ENCODE measurements around the gene FOLR3. TPM values are rescaled to one million over a fixed set of nuclear protein-coding genes. Genes with fewer than 3 reads are reported as not detected.

The FOLR3 gene
- total and polyA plus RNA-seq, 2 experiments from 2014 or later = 0.43 to 1.8 TPM

GRCh38 chr11:72112143-72112977, 23.2 kb upstream of the FOLR3 start, which contains the start of gene ANAPC15:
TSS of gene ANAPC15 (minus strand) at chr11:72112695. CDS start at chr11:72111276, 1,419 bp downstream.
- Histone ChIP-seq H3K9ac (peak within 1 kb of the TSS; percentile 87), H3K27me3 (replicated peaks; ENCODE audit: insufficient read depth) (no peaks in the 10 kb centered on the region), H3K4me3 (peak within 1 kb of the TSS; percentile 75), H4K20me1 (ENCODE audit: insufficient read depth) (no peaks in the 10 kb centered on the region), H3K4me1 (ENCODE audit: insufficient read depth) (peaks cover 31% of the 10 kb centered on the region), H3K4me2 (ENCODE audit: unreplicated experiment) (peak within 1 kb of the TSS; percentile 87), H2AFZ (peak within 1 kb of the TSS; percentile 67), H3K27ac (peak within 1 kb of the TSS; percentile 100), H3K9me3 (ENCODE audit: low read depth) (no peaks in the 10 kb centered on the region), H3K9me2 (ENCODE audit: insufficient read depth) (no peaks in the 10 kb centered on the region), H3F3A (ENCODE audit: insufficient read depth) (peaks cover 36% of the 10 kb centered on the region), H3K36me3 (ENCODE audit: low read depth) (no peaks in the 10 kb centered on the region), H3K79me2 (ENCODE audit: insufficient read depth) (no peaks in the 10 kb centered on the region)
- 0 to 1% methylated on average over 49 of the region's 49 CpGs for WGBS, 2 experiments (ENCODE audit: low coverage in 1 of 2, low lambda C conversion rate in 2 of 2, missing lambda C conversion rate in 2 of 2)
- in situ Hi-C loops (cut with MboI) = no loop called here
- TF ChIP-seq EZH2 (IDR thresholded peaks at IDR 0.05; ENCODE audit: insufficient read depth, poor library complexity, severe bottlenecking) (no peak), EZH2phosphoT487 (IDR thresholded peaks at IDR 0.05; ENCODE audit: insufficient read depth, low read depth) (no peak)
- DNase-seq = peak; percentile 100

- no peaks in the 10 kb centered on the region for H3K27me3 ChIP-seq (replicated peaks; ENCODE audit: insufficient read depth)
- no peaks in the 10 kb centered on the region for H3K9me3 ChIP-seq (ENCODE audit: low read depth)
- H3K4me1 ChIP-seq (ENCODE audit: insufficient read depth) = peaks cover 31% of the 10 kb centered on the region
- TF ChIP-seq EZH2phosphoT487 (IDR thresholded peaks at IDR 0.05; ENCODE audit: insufficient read depth, low read depth) = no peak
- peak overlapping the region; percentile 67 for H2AFZ ChIP-seq
- H3F3A ChIP-seq (ENCODE audit: insufficient read depth) = peaks cover 36% of the 10 kb centered on the region
- peak overlapping the region; percentile 75 for H3K4me3 ChIP-seq
- H3K27ac ChIP-seq = peak overlapping the region; percentile 100
- H4K20me1 ChIP-seq (ENCODE audit: insufficient read depth) = no peaks in the 10 kb centered on the region
- in situ Hi-C loops (cut with MboI) = no loop called here
- DNase-seq = peak; percentile 97
- no peaks in the 10 kb centered on the region for H3K36me3 ChIP-seq (ENCODE audit: low read depth)
- no peaks in the 10 kb centered on the region for H3K79me2 ChIP-seq (ENCODE audit: insufficient read depth)
- H3K4me2 ChIP-seq (ENCODE audit: unreplicated experiment) = peak overlapping the region; percentile 75
- H3K9me2 ChIP-seq (ENCODE audit: insufficient read depth) = no peaks in the 10 kb centered on the region
- 30 to 33% methylated on average over 9 of the region's 9 CpGs for WGBS, 2 experiments (ENCODE audit: low coverage in 1 of 2, low lambda C conversion rate in 2 of 2, missing lambda C conversion rate in 2 of 2)
- peak overlapping the region; percentile 87 for H3K9ac ChIP-seq
These were observed 22.3 kb upstream of the FOLR3 start for GRCh38 chr11:72112978-72113808.

DNA sequence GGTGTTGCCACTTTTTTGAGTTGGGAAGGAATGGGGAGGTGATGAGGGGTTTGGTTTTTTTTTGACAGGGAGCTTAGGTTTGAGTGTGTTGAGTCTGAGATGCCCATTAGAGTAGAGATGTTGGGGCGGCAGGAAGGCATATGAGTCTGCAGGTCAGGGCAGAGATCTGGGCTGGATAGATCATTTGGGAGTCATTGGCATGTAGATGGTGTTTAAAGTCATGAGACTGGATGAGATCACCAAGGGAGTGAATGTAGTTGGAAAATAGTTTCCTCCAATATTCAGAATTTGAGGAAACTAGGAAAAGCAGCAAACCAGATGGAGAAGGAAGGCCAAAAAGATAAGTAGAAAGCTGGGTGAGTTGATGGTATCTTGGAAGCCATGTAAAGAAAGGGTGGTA, 21.0 kb upstream of the FOLR3 start:
- H3K9ac ChIP-seq = peak overlapping the region; percentile 87; the same call in 1 of the 2 replicates
- no peaks in the 10 kb centered on the region for H3K9me2 ChIP-seq (ENCODE audit: insufficient read depth)
- H4K20me1 ChIP-seq (ENCODE audit: insufficient read depth) = no peaks in the 10 kb centered on the region
- peaks cover 36% of the 10 kb centered on the region for H3F3A ChIP-seq (ENCODE audit: insufficient read depth)
- 81 to 92% methylated on average over 1 of the region's 1 CpG for WGBS, 2 experiments (ENCODE audit: low coverage in 1 of 2, low lambda C conversion rate in 2 of 2, missing lambda C conversion rate in 2 of 2)
- H3K4me1 ChIP-seq (ENCODE audit: insufficient read depth) = peaks cover 31% of the 10 kb centered on the region
- no peak for TF ChIP-seq EZH2 (IDR thresholded peaks at IDR 0.05; ENCODE audit: insufficient read depth, poor library complexity, severe bottlenecking)
- TF ChIP-seq EZH2phosphoT487 (IDR thresholded peaks at IDR 0.05; ENCODE audit: insufficient read depth, low read depth) = no peak
- DNase-seq = peak; percentile 72
- H3K4me3 ChIP-seq = no peak overlapping the region; the same call in 1 of the 2 replicates
- peak overlapping the region; percentile 49 for H3K4me2 ChIP-seq (ENCODE audit: unreplicated experiment)
- H2AFZ ChIP-seq = peak overlapping the region; percentile 67
- H3K79me2 ChIP-seq (ENCODE audit: insufficient read depth) = no peaks in the 10 kb centered on the region
- H3K27me3 ChIP-seq (replicated peaks; ENCODE audit: insufficient read depth) = no peaks in the 10 kb centered on the region
- in situ Hi-C loops (cut with MboI) = no loop called here
- no peaks in the 10 kb centered on the region for H3K9me3 ChIP-seq (ENCODE audit: low read depth)
- peak overlapping the region; percentile 100 for H3K27ac ChIP-seq
- no peaks in the 10 kb centered on the region for H3K36me3 ChIP-seq (ENCODE audit: low read depth)

DNA sequence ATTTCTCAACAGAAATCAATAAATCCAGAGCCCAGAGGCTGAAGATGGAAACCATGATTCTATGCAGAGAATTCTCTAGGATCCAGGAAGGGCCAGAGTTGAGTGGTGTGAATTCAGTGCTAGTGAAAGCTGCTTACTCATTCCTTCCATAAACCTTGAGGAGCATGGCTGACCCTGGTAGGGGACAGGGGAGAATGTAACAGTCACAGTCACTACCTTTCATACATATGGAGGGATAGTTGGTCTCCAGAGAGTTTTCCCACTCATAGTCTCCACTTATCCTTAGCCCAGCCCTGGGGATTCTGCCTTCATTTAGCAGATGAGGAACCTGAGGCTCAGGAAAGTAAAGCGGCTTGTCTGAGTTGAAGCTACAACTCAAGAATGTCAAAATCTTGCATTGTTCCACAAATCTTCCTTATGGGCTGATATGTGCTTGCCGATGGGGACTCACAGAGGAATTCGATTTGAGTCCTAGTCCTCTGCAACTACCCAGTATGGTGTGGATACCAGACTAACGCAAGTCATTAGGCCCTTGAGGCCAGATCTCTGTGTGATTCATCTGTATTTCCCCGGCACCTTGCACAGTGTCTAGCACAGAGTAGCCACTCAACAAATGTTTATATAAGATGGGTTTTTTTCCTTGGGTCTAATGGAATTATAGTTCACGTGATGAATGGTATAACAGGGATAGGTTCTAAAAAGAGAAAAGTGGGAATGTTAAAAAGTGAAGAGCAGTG, 19.3 kb upstream of the FOLR3 start:
- Histone ChIP-seq H3K4me3 (no peak overlapping the region), H3K9me2 (ENCODE audit: insufficient read depth) (no peaks in the 10 kb centered on the region), H3K9ac (no peak overlapping the region), H2AFZ (no peak overlapping the region), H3K79me2 (ENCODE audit: insufficient read depth) (no peaks in the 10 kb centered on the region), H4K20me1 (ENCODE audit: insufficient read depth) (no peaks in the 10 kb centered on the region), H3K36me3 (ENCODE audit: low read depth) (no peaks in the 10 kb centered on the region), H3K4me1 (ENCODE audit: insufficient read depth) (peaks cover 31% of the 10 kb centered on the region), H3F3A (ENCODE audit: insufficient read depth) (peaks cover 30% of the 10 kb centered on the region), H3K9me3 (ENCODE audit: low read depth) (no peaks in the 10 kb centered on the region), H3K27me3 (replicated peaks; ENCODE audit: insufficient read depth) (no peaks in the 10 kb centered on the region), H3K4me2 (ENCODE audit: unreplicated experiment) (no peak overlapping the region), H3K27ac (no peak overlapping the region)
- TF ChIP-seq EZH2phosphoT487 (IDR thresholded peaks at IDR 0.05; ENCODE audit: insufficient read depth, low read depth) = no peak
- no peak for TF ChIP-seq EZH2 (IDR thresholded peaks at IDR 0.05; ENCODE audit: insufficient read depth, poor library complexity, severe bottlenecking)
- in situ Hi-C loops (cut with MboI) = no loop called here
- 86 to 91% methylated on average over 6 of the region's 6 CpGs for WGBS, 2 experiments (ENCODE audit: low coverage in 1 of 2, low lambda C conversion rate in 2 of 2, missing lambda C conversion rate in 2 of 2)
- no peak for DNase-seq
